Measurements from ENCODE around the gene DNMBP.

- no peak for TF ChIP-seq CTCF (IDR thresholded peaks at IDR 0.05 in 2 of 3, conservative IDR thresholded peaks at IDR 0.05 in 1 of 3; ENCODE audit: borderline replicate concordance in 1 of 3, insufficient read depth in 1 of 3, low read depth in 2 of 3, low read length in 2 of 3)
- TF ChIP-seq POLR2A (IDR thresholded peaks at IDR 0.05; ENCODE audit: borderline replicate concordance, extremely low read depth, insufficient read depth, insufficient read length): no peak
- no peak for TF ChIP-seq TCF7L2 (IDR thresholded peaks at IDR 0.05; ENCODE audit: borderline replicate concordance, extremely low read depth, insufficient read depth, insufficient read length)
- no peak for TF ChIP-seq REST (IDR thresholded peaks at IDR 0.05; ENCODE audit: low read depth)
- TF ChIP-seq EZH2 (IDR thresholded peaks at IDR 0.05): no peak
- TF ChIP-seq ZFX (IDR thresholded peaks at IDR 0.05): no peak
- no peak for TF ChIP-seq RAD21 (IDR thresholded peaks at IDR 0.05; ENCODE audit: low read depth)
- no peak for TF ChIP-seq ATF3 (IDR thresholded peaks at IDR 0.05)
- TF ChIP-seq ZBTB33 (IDR thresholded peaks at IDR 0.05; ENCODE audit: extremely low read depth, insufficient replicate concordance, low read length): no peak
These were observed 154.2 kb downstream of the DNMBP start for GRCh38 chr10:99855479-99856071.
